IMR-90 (cell line): ENCODE measurements around the gene POLRMT. TPM values are rescaled to one million over a fixed set of nuclear protein-coding genes. Genes with fewer than 3 reads are reported as not detected.

Source experiments
- BHLHE40 ChIP-seq: fragments of 150-350 bp; IDR thresholded peaks from 2 replicates; pipeline ENCODE4 v1.6.1; 2016; ENCODE audit warnings: mild to moderate bottlenecking, low read depth, low read length
- CHD1 ChIP-seq: IDR thresholded peaks from 2 replicates; pipeline ENCODE4 v1.6.1; 2012; ENCODE audit warnings: low read depth, low read length, improper control_type of control experiment
- MAZ ChIP-seq: IDR thresholded peaks from 2 replicates; pipeline ENCODE4 v1.6.1; 2012; ENCODE audit warnings: low read depth, mild to moderate bottlenecking, low read length, improper control_type of control experiment, moderate library complexity, borderline replicate concordance
- RAD21 ChIP-seq: IDR thresholded peaks from 2 replicates; pipeline ENCODE4 v1.6.1; 2012; ENCODE audit warnings: low read length, improper control_type of control experiment
- polyA plus RNA-seq, 3 experiments: library from polyadenylated mRNA; depleted of rRNA; stranded (reverse); fragments of >200 nt; gene quantifications; 2 replicates each; pipeline ENCODE4 v1.2.3, GENCODE V29; 2012; ENCODE audit warnings: low replicate concordance in 1 of 3
- total RNA-seq: library from RNA; depleted of rRNA; stranded (reverse); fragments of >200 nt; gene quantifications from 2 replicates; pipeline ENCODE4 v1.2.3, GENCODE V29; 2012
- TF ChIP-seq, protein P1 (sequence below): conservative IDR thresholded peaks from 2 replicates; pipeline ENCODE4 v1.5.1; 2012; ENCODE audit warnings: mild to moderate bottlenecking, low read depth, low read length, improper control_type of control experiment

Gene POLRMT
- total and polyA plus RNA-seq, 2 of the 4 experiments (the other 2 are of a cell fraction): 9.9 to 29.6 TPM

DNA sequence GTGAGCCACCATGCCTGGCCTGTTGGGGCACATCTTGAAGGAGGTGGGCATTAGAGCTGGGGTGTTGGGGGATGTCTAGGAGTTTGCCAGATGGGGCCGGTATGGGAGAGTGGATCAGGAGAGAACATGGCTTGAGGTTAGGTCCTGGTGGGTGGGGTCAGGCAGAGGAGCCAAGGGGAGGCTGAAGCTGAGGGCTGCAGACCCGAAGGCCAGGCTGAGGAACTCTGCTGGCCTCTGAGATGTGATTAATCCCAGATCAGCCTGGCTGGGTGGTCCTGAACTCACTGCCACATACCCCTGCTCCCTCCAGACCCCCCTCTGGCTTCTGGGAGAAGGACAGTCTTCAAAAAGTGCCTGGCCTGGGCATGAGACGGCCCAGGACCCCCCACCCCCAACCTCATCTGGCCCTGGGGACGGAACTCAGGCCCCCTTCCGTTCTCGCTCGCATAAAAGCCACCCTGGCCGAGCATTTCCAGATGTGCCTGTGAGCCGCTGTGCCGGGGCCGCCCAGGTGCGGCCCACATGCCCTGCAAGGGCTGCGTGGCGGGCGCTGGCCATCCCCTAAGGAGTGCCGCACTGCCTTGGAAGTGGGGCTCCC, 45.6 kb upstream of the POLRMT start (continued):
- TF ChIP-seq CHD1 (no peak), MAZ (no peak), RAD21 (no peak), BHLHE40 (no peak)
- TF ChIP-seq, protein P1, sequence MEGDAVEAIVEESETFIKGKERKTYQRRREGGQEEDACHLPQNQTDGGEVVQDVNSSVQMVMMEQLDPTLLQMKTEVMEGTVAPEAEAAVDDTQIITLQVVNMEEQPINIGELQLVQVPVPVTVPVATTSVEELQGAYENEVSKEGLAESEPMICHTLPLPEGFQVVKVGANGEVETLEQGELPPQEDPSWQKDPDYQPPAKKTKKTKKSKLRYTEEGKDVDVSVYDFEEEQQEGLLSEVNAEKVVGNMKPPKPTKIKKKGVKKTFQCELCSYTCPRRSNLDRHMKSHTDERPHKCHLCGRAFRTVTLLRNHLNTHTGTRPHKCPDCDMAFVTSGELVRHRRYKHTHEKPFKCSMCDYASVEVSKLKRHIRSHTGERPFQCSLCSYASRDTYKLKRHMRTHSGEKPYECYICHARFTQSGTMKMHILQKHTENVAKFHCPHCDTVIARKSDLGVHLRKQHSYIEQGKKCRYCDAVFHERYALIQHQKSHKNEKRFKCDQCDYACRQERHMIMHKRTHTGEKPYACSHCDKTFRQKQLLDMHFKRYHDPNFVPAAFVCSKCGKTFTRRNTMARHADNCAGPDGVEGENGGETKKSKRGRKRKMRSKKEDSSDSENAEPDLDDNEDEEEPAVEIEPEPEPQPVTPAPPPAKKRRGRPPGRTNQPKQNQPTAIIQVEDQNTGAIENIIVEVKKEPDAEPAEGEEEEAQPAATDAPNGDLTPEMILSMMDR: no peak
